ENCODE measurements around the gene CCDC73.
"Not testable (repeated sequence)": the region's sequence is repeated elsewhere in the genome, so short reads cannot be mapped to it uniquely, and the experiment has no call there.

CCDC73 gene

DNA sequence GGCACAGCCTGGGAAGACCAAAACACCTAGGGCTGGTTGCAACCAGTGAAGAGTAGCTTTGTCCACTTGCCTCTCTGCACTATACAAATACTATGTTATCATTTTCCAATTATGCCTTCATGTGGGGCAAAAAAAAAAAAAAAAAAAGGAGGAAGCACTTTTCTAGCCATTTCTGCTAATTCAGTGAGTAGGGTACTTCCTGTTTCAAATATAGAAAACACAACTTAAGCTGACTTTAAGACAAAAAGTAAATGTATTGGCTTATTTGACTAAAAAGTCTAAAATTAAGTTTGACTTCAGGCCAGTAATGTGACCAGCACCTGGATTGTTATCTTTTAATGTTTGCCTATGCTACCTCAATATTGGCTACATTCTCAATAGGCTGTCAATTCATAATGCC is 15.3 kb downstream of the CCDC73 start:
- Mint-ChIP-seq H3K27ac (no peak overlapping the region), H3K9me3 (no peaks in the 10 kb centered on the region), H3K27me3 (no peaks in the 10 kb centered on the region), H3K36me3 (no peaks in the 10 kb centered on the region), H3K4me1 (peaks cover 28% of the 10 kb centered on the region), H3K4me3 (no peak overlapping the region)
- ATAC-seq, result no peak

GRCh38 chr11:32775908-32776307 is 18.6 kb downstream of the CCDC73 start:
- peak overlapping the region; percentile 68 for H3K27ac Mint-ChIP-seq
- no peaks in the 10 kb centered on the region for H3K27me3 Mint-ChIP-seq
- ATAC-seq, result no peak
- H3K4me1 Mint-ChIP-seq, result peaks cover 28% of the 10 kb centered on the region
- H3K9me3 Mint-ChIP-seq, result no peaks in the 10 kb centered on the region
- no peaks in the 10 kb centered on the region for H3K36me3 Mint-ChIP-seq
- H3K4me3 Mint-ChIP-seq, result peak overlapping the region; percentile 53

DNA sequence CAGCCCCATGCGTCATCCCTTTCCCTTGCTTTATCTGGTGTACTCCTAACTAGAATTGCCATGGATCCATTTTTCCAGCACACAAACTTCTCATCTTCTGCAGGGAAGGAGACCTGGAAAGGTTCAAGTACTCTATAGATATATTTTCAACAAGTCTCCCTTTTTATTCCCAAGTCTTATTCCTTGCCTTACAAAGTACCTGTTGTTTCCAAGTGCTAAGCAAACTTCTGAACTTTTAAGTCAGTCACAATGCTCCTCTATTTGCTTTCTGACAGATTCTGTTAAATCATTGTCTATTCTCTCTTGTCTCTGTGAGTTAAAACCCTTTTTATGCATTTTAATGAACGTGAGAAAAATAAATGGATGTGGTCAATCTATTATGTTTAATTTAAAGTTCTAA is 20.4 kb downstream of the CCDC73 start:
- no peak overlapping the region for H3K27ac Mint-ChIP-seq
- H3K4me1 Mint-ChIP-seq, result peaks cover 22% of the 10 kb centered on the region
- no peaks in the 10 kb centered on the region for H3K36me3 Mint-ChIP-seq
- ATAC-seq, result no peak
- no peak overlapping the region for H3K4me3 Mint-ChIP-seq
- H3K9me3 Mint-ChIP-seq, result no peaks in the 10 kb centered on the region
- no peaks in the 10 kb centered on the region for H3K27me3 Mint-ChIP-seq

DNA sequence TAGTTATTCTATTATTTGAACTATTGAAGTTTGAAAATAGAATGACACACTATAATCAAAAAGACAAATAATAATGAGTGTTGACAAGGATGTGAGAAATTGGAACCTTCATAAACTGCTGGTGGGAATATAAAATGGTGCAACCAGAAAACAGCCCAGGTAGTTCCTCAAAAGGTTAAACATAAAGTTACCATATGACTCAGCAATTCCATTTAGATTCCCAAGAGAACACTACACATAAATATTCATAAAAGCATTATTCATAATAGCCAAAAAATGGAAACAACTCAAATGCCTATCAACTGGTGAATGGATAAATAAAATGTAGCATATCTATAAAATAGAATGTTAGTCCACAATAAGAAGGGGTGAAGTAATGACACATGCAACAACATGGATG is 21.7 kb downstream of the CCDC73 start:
- no peaks in the 10 kb centered on the region for H3K36me3 Mint-ChIP-seq
- no peaks in the 10 kb centered on the region for H3K27me3 Mint-ChIP-seq
- H3K4me3 Mint-ChIP-seq, result no peak overlapping the region
- no peak for ATAC-seq
- H3K4me1 Mint-ChIP-seq, result peaks cover 14% of the 10 kb centered on the region
- H3K27ac Mint-ChIP-seq, result no peak overlapping the region
- no peaks in the 10 kb centered on the region for H3K9me3 Mint-ChIP-seq

- not testable (repeated sequence) for H3K27ac Mint-ChIP-seq, H3K4me3 Mint-ChIP-seq, ATAC-seq, H3K4me1 Mint-ChIP-seq, H3K36me3 Mint-ChIP-seq, H3K9me3 Mint-ChIP-seq, H3K27me3 Mint-ChIP-seq
Observed at GRCh38 chr11:32761774-32762173, 32.7 kb downstream of the CCDC73 start.

GRCh38 chr11:32758291-32758690 is 36.2 kb downstream of the CCDC73 start:
- no peak overlapping the region for H3K4me3 Mint-ChIP-seq

DNA sequence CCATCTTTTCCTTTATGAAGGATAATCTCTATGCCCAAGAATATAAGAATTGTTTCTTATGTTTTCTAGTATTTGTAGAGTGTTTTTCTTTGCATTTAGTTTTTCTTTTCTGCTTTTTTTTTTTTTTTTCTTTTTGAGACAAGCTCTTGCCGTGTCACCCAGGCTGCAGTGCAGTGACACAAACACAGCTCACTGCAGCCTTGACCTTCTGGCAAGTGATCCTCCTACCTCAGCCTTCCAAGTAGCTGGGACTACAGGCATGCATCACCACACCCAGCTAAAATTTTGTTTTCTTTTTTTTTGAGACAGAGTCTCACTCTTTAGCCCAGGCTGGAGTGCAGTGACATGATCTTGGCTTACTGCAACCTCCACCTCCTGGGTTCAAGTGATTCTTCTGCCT is 41.3 kb downstream of the CCDC73 start:
- not testable (repeated sequence) for H3K36me3 Mint-ChIP-seq, H3K9me3 Mint-ChIP-seq, H3K4me3 Mint-ChIP-seq, H3K4me1 Mint-ChIP-seq, ATAC-seq, H3K27ac Mint-ChIP-seq
- H3K27me3 Mint-ChIP-seq, result peaks cover 23% of the 10 kb centered on the region

More at GRCh38 chr11:32758291-32758690, 36.2 kb downstream of the CCDC73 start:
- Mint-ChIP-seq H3K27ac (no peak overlapping the region), H3K27me3 (no peaks in the 10 kb centered on the region), H3K4me1 (no peaks in the 10 kb centered on the region), H3K36me3 (no peaks in the 10 kb centered on the region), H3K9me3 (no peaks in the 10 kb centered on the region)
- no peak for ATAC-seq

DNA sequence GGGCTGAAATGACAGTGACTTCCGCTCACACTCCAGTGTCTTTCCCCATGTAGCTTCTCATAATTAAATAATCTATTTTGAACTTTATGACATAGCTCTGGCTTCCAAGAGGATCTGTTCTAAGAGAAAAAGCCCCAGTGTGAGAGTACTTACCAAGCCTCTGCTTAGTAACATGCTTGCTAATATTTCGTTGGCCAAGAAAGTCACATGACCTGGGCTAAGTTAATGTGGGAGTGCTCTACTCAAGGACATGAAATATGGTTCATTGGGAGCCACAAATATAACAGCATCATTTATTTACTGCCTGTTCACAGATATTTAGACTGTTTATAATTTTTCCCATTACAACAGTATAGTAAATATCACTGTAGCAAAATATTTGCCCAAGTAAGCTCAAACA is 42.5 kb downstream of the CCDC73 start:
- Mint-ChIP-seq H3K27ac (no peak overlapping the region), H3K27me3 (peaks cover 32% of the 10 kb centered on the region), H3K4me1 (no peaks in the 10 kb centered on the region), H3K4me3 (no peak overlapping the region), H3K9me3 (peaks cover 7% of the 10 kb centered on the region), H3K36me3 (peaks cover 7% of the 10 kb centered on the region)
- no peak for ATAC-seq

- Mint-ChIP-seq H3K27me3 (peaks cover 38% of the 10 kb centered on the region), H3K4me3 (no peak overlapping the region), H3K4me1 (no peaks in the 10 kb centered on the region), H3K9me3 (peaks cover 10% of the 10 kb centered on the region), H3K36me3 (peaks cover 7% of the 10 kb centered on the region), H3K27ac (no peak overlapping the region)
- no peak for ATAC-seq
Observed at GRCh38 chr11:32751381-32751780, 43.1 kb downstream of the CCDC73 start.

DNA sequence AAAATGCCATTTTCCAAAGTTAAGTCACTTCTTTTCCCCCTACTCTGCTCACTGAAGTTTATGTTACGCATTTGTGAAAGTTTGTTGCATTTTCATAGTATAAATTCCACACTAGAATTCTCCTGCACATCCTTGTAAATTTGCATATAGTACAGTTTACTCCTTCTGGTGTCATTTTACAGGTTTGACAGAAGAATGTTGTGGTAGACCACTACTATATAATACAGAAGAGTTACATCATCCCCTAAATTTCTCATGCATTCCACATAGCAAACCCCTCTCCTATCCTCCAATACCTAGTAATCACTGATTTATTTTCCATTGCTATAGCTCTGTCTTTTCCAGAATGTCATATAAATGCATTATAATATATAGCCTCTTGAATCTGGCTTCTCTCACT is 64.5 kb downstream of the CCDC73 start:
- H3K4me1 Mint-ChIP-seq, result no peaks in the 10 kb centered on the region
- H3K4me3 Mint-ChIP-seq, result no peak overlapping the region
- ATAC-seq, result no peak
- H3K36me3 Mint-ChIP-seq, result no peaks in the 10 kb centered on the region
- no peak overlapping the region for H3K27ac Mint-ChIP-seq
- no peaks in the 10 kb centered on the region for H3K27me3 Mint-ChIP-seq
- H3K9me3 Mint-ChIP-seq, result peaks cover 14% of the 10 kb centered on the region

DNA sequence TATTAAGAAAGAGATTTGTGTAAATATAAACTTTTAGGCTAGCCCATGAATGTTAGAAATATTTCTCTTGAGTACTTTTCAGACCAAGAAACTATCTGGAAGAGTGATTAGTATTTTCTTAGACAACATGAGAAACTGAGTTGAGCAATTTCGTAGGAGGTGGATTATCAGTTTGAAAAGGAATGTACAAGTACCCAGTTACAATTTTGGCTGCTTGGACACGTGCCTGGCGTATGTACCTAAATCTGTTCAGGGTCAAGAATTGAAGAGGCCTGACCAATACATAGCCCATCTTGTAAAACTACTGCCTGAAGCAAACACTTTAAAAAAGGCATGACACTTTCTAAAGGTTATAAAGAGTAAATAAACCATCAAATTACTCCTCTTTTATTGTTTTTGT is 71.1 kb downstream of the CCDC73 start:
- no peaks in the 10 kb centered on the region for H3K36me3 Mint-ChIP-seq
- no peaks in the 10 kb centered on the region for H3K27me3 Mint-ChIP-seq
- no peak overlapping the region for H3K27ac Mint-ChIP-seq
- no peaks in the 10 kb centered on the region for H3K4me1 Mint-ChIP-seq
- H3K4me3 Mint-ChIP-seq, result no peak overlapping the region
- H3K9me3 Mint-ChIP-seq, result no peaks in the 10 kb centered on the region
- ATAC-seq, result no peak

DNA sequence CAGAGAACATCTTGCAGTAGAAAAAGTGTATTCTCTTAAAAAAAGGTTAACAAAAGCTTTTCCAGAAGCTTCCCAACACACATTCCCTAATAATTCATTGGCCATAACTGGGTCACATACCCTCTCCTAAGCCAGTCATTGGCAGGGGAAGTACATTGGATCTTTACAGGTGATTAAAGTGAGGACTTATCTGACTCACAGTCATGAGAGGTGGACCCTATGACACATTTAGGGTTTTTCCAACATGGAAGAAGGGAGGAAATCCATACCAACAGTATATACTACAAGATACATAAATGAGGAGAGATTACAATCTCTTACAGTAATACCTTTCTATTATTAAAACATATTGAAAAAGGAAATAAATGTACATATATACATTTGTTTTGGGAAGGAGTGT is 72.2 kb downstream of the CCDC73 start:
- no peak overlapping the region for H3K27ac Mint-ChIP-seq
- no peaks in the 10 kb centered on the region for H3K4me1 Mint-ChIP-seq
- no peak overlapping the region for H3K4me3 Mint-ChIP-seq
- no peaks in the 10 kb centered on the region for H3K9me3 Mint-ChIP-seq
- no peaks in the 10 kb centered on the region for H3K36me3 Mint-ChIP-seq
- ATAC-seq, result no peak
- H3K27me3 Mint-ChIP-seq, result no peaks in the 10 kb centered on the region

- no peak for ATAC-seq
- Mint-ChIP-seq H3K27ac (no peak overlapping the region), H3K9me3 (no peaks in the 10 kb centered on the region), H3K36me3 (no peaks in the 10 kb centered on the region), H3K4me1 (no peaks in the 10 kb centered on the region), H3K4me3 (no peak overlapping the region), H3K27me3 (no peaks in the 10 kb centered on the region)
Observed at GRCh38 chr11:32713496-32713895, 81.0 kb downstream of the CCDC73 start.

DNA sequence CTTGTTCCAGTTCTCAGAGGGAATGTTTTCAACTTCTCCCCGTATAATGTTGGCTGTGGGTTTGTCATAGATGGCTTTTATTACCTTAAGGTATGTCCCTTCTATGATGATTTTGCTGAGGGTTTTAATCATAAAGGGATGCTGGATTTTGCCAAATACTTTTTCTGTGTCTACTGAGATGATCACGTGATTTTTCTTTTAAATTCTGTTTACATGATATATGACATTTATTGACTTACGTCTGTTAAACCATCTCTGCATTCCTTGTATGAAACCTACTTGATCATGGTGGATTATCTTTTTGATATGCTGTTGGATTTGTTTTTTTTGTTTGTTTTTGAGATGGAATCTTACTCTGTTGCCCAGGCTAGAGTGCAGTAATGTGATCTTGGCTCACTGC is 85.5 kb downstream of the CCDC73 start:
- H3K27ac Mint-ChIP-seq, H3K4me3 Mint-ChIP-seq, H3K4me1 Mint-ChIP-seq, H3K36me3 Mint-ChIP-seq, H3K9me3 Mint-ChIP-seq, H3K27me3 Mint-ChIP-seq, ATAC-seq: not testable (repeated sequence)

DNA sequence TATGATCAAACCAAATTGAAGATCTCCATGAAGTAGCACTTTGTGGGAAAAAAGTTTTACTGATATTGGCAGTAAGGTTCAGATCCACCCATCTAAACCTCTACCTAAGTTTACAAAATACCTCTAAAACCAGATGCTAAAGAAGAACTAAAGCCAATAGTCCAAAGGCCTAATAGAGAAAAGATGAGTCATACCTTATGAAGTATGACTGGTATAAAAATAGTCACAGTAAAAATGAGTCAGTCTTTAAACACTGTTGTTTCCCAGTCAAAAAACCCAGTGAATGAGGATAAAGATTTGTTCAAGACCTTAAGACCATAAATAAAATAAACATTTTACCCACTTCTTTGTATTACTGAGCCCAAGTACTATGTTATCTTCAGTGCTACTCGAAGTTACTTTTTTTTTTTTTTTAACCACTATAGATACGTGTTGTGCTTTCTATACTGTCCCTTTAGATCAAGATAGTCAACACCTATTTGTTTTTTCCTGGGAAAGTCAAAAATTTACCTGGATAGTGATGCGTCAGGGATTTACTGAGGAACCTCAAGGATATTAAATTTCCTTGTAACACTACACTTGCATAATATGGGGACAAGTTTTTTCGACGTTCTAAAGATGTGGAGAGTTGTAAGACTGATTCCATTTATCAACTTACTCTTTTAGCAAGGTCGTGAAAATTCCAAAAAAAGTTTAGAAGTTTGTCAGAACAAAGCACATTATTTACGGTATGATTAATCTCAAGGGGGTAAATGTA is 87.3 kb downstream of the CCDC73 start:
- Mint-ChIP-seq H3K4me3 (no peak overlapping the region), H3K27me3 (no peaks in the 10 kb centered on the region), H3K36me3 (no peaks in the 10 kb centered on the region), H3K9me3 (no peaks in the 10 kb centered on the region), H3K27ac (no peak overlapping the region), H3K4me1 (peaks cover 4% of the 10 kb centered on the region)
- ATAC-seq, result no peak

DNA sequence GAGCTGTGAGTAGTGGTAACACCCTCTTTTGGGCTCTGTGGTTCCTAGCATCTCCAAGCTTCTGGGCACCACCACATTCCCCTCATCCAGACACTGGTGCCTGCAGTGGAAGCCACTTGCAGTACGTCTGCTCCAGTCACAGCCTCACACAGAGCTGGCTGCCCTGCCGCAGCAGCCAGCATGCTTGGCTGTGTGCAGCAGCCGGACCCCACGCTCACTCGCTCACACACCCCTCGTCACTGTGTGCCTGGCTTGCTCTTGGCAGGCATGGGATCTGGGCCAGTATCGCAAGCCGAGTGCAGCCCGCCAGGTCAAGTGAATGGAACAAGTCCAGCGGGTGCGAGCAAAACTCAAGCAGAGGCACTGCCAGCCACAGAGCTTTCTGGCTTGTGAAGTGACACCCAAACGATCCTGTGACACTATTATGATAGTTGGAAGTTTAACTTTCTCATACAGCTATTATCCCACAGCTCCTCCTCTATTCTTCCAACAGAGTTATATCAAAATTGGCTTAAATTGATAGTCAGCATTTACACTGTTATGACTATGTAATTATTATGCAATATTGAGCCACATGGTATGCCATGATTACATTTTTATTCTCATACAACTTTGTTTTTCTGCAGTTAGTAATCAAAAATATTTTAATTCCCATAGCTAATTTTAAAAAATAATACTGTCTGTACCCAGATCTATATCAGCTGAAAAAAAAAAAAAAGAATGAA is 89.0 kb downstream of the CCDC73 start:
- Mint-ChIP-seq H3K4me3 (no peak overlapping the region), H3K4me1 (peaks cover 4% of the 10 kb centered on the region), H3K27me3 (no peaks in the 10 kb centered on the region), H3K36me3 (no peaks in the 10 kb centered on the region), H3K27ac (no peak overlapping the region), H3K9me3 (no peaks in the 10 kb centered on the region)
- ATAC-seq, result no peak

Data from stimulated activated memory B cell treated with anti-CD40 and anti-IgM and Interleukin-4, amounts not matched to agents 10 μg/mL and 1 μg/mL and 100 μg/mL, for 72 hours (primary cell).